Gastrocnemius medialis (tissue), 4 donors: Measurements from ENCODE around the gene PAQR5. TPM values are rescaled to one million over a fixed set of nuclear protein-coding genes. Genes with fewer than 3 reads are reported as not detected.
"Not testable (repeated sequence)": the region's sequence is repeated elsewhere in the genome, so short reads cannot be mapped to it uniquely, and the experiment has no call there.

Experiments
- ATAC-seq, 2 donors: fragments of 150-250 bp; one replicate each; pipeline ENCODE4 v1.9.1; 2016
- DNase-seq, 2 donors: peaks; one replicate each; pipeline ENCODE4 v3.0.0-alpha.2; 2019
- H3K27ac ChIP-seq, 4 donors: fragments of 200-600 bp; sonication (generic); 1 replicate in 1 of 4; 2 replicates in 3 of 4; pipeline ENCODE4 v1.5.1; 2016 to 2018; ENCODE audit warnings: mild to moderate bottlenecking in 2 of 4, moderate library complexity in 1 of 4
- H3K27me3 ChIP-seq, 3 donors: fragments of 200-600 bp; sonication (generic) in 2 of 3; 1 replicate in 1 of 3; 2 replicates in 2 of 3; pipeline versions ENCODE4 v1.5.1 to v1.6.0; 2016 to 2019; ENCODE audit warnings: mild to moderate bottlenecking in 1 of 3, moderate library complexity in 1 of 3
- H3K36me3 ChIP-seq, 2 donors: fragments of 200-600 bp; sonication (generic) in 1 of 2; one replicate each; pipeline ENCODE4 v1.5.1; 2017 to 2018
- H3K4me1 ChIP-seq, 2 donors: fragments of 200-600 bp; sonication (generic) in 1 of 2; one replicate each; pipeline ENCODE4 v1.5.1; 2016 to 2017; ENCODE audit warnings: mild to moderate bottlenecking in 2 of 2
- H3K4me3 ChIP-seq, 4 donors: fragments of 200-600 bp; sonication (generic) in 3 of 4; 1 replicate in 1 of 4; 2 replicates in 3 of 4; pipeline ENCODE4 v1.5.1; 2016 to 2019; ENCODE audit warnings: mild to moderate bottlenecking in 2 of 4
- H3K9me3 ChIP-seq, 3 donors: fragments of 200-600 bp; sonication (generic) in 2 of 3; 1 replicate in 1 of 3; 2 replicates in 2 of 3; pipeline ENCODE4 v1.5.1; 2016 to 2019
- POLR2A ChIP-seq, 2 donors: fragments of 450-650 bp; IDR thresholded peaks; one replicate each; pipeline ENCODE4 v1.6.1; 2017; ENCODE audit warnings: antibody characterized with exemption in 2 of 2, mild to moderate bottlenecking in 2 of 2, moderate library complexity in 2 of 2
- in situ Hi-C, 4 donors: fragments of 200-750 bp; cut with MboI; loops; one replicate each; pipeline versions ENCODE4 v1.15.0 to v1.8.0; 2017; ENCODE audit warnings: low sequenced_read_pairs in 4 of 4
- intact Hi-C: fragments of 100-400 bp; cut with DNase I; formaldehyde crosslinking; loops from one replicate; pipeline ENCODE4 v1.15.1; 2023; ENCODE audit warnings: low total_unique reads
- total RNA-seq, 4 donors: library from RNA; depleted of rRNA; stranded (reverse); fragments of >200 nt; gene quantifications; one replicate each; pipeline versions ENCODE4 v1.1.0 to v1.2.3, GENCODE V29; 2016
- TF ChIP-seq, protein P1 (sequence below), 5 experiments: fragments of 450-650 bp in 3 of 5; fragments of 200-600 bp in 2 of 5; sonication (generic) in 2 of 5; IDR thresholded peaks in 4 of 5; conservative IDR thresholded peaks in 1 of 5; 1 replicate in 4 of 5; 2 replicates in 1 of 5; pipeline ENCODE4 v1.5.1; 2016 to 2019; ENCODE audit warnings: antibody characterized with exemption in 5 of 5, mild to moderate bottlenecking in 3 of 5, moderate library complexity in 3 of 5

Gene PAQR5
- total RNA-seq, 4 donors from 2014 or later: 0.07 to 0.10 (median 0.10) TPM; not detected in 1

DNA sequence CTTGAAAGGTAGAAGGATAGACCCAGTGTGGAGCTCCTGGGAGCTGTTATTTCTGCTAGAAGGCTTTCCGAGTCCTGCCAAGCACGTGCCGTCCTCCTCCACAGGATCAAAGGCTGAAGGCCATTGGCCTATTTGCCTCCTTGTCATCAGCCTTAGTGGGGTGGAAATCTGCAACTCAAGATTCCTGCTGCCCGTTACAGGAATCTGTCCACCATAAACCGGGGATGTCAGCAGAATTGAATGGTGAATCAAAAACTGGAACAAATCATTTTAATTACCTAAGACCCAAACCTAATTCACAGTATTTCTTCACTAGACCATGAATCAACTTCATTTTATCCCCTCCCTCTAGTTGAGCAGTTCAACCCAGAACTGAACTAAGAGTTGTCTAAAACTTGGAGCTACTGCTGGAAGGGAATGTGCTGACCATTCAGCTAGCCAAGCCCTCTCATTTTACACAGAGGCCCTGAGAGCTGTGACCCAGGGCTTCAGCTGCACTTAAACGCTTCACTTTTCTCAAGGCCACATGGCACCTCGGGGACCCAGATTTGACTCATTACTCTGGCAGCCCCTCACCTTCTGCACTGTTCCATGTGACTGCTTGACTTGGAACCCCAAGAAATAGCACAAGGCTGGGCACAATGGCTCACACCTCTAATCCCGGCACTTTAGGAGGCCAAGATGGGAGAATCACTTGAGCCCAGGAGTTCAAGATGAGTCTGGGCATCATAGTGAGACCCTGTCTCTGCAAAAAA, 78.7 kb downstream of the PAQR5 start:
- Histone ChIP-seq H3K9me3 (no peaks in the 10 kb centered on the region), H3K36me3 (no peaks in the 10 kb centered on the region), H3K27ac (no peak overlapping the region), H3K4me1 (no peaks in the 10 kb centered on the region), H3K4me3 (no peak overlapping the region), H3K27me3 (no peaks in the 10 kb centered on the region)
- intact Hi-C loops (no loop called here), in situ Hi-C loops (no loop called here)
- ATAC-seq (no peak), DNase-seq (no peak)
- TF ChIP-seq POLR2A (IDR thresholded peaks at IDR 0.05): no peak
- TF ChIP-seq, protein P1, sequence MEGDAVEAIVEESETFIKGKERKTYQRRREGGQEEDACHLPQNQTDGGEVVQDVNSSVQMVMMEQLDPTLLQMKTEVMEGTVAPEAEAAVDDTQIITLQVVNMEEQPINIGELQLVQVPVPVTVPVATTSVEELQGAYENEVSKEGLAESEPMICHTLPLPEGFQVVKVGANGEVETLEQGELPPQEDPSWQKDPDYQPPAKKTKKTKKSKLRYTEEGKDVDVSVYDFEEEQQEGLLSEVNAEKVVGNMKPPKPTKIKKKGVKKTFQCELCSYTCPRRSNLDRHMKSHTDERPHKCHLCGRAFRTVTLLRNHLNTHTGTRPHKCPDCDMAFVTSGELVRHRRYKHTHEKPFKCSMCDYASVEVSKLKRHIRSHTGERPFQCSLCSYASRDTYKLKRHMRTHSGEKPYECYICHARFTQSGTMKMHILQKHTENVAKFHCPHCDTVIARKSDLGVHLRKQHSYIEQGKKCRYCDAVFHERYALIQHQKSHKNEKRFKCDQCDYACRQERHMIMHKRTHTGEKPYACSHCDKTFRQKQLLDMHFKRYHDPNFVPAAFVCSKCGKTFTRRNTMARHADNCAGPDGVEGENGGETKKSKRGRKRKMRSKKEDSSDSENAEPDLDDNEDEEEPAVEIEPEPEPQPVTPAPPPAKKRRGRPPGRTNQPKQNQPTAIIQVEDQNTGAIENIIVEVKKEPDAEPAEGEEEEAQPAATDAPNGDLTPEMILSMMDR (IDR thresholded peaks at IDR 0.05 in 4 of 5, conservative IDR thresholded peaks at IDR 0.05 in 1 of 5): no peak

DNA sequence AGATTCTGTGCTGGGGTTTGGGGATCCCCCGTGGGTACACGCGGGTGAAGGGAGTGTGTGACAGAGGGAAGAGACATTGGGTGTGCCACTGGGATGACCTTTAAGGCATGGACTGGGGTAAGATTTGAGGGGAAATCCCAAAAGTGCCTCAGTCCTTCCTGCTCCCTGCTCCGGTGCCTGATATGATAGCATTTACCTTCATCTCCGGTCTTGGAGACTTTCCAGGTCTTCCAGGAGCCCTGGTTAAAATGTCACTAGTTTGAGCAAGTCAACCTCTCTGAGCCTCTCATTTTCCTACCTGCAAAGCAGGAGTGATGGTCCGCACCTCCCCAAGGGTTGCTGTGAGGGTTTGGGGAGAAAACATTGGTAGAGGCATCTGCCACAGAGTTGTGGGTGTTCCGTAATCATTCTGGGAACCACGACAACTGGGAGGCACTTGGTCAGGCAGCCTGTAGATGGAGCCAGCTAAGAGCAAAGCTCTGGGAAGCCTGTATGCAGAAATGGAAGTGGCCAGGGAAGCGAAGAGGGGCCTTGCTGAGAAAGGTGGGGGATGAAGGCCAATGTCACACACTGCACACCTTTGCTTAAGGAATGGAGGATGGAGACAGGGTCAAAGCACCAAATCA, 81.5 kb downstream of the PAQR5 start:
- in situ Hi-C loops (no loop called here), intact Hi-C loops (no loop called here)
- Histone ChIP-seq H3K4me3 (no peak overlapping the region), H3K27me3 (no peaks in the 10 kb centered on the region), H3K4me1 (no peaks in the 10 kb centered on the region), H3K27ac (no peak overlapping the region), H3K36me3 (no peaks in the 10 kb centered on the region), H3K9me3 (no peaks in the 10 kb centered on the region)
- TF ChIP-seq POLR2A (IDR thresholded peaks at IDR 0.05): no peak
- TF ChIP-seq, protein P1 (IDR thresholded peaks at IDR 0.05 in 4 of 5, conservative IDR thresholded peaks at IDR 0.05 in 1 of 5): no peak
- ATAC-seq: no peak
- DNase-seq: no peak

DNA sequence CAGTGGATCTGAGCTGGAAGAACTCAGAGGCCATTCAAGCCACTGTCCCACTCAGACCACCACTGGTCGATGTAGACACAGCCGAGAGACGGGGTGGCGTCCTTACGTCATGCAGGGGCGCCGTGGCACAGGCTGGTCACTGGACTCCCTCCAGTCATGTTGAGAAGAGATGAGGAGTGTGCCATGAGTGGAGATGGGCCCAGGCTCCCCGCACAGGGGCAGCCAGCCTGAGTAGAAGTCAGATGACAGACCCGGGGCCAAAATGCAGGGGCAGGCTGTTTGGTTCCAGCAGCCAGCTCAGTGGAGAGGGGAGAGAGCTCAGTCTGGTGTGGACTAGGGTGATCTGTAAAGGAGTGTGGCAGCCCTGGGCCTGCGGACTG, 82.0 kb downstream of the PAQR5 start:
- in situ Hi-C loops: no loop called here
- Histone ChIP-seq H3K27me3 (no peaks in the 10 kb centered on the region), H3K9me3 (no peaks in the 10 kb centered on the region), H3K36me3 (no peaks in the 10 kb centered on the region), H3K4me1 (no peaks in the 10 kb centered on the region), H3K4me3 (no peak overlapping the region), H3K27ac (no peak overlapping the region)
- intact Hi-C loops: no loop called here
- no peak for ATAC-seq
- DNase-seq: no peak
- TF ChIP-seq POLR2A (IDR thresholded peaks at IDR 0.05): no peak
- TF ChIP-seq, protein P1 (IDR thresholded peaks at IDR 0.05 in 4 of 5, conservative IDR thresholded peaks at IDR 0.05 in 1 of 5): no peak

DNA sequence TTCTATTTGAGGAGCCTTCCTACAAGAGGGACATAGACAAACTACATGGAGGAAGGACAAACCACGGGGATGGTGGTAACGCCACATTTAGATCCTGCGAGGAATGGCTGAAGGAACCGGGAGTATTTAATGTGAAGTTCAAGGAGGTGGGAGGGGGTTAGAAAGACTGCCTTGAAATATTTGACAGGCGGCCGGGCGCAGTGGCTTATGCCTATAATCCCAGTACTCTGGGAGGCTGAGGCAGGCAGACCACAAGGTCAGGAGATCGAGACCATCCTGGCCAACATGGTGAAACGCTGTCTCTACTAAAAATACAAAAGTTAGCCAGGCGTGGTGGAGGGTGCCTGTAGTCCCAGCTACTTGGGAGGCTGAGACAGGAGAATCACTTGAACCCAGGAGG, 83.5 kb downstream of the PAQR5 start:
- H3K27me3 ChIP-seq, in situ Hi-C loops, DNase-seq, H3K36me3 ChIP-seq, H3K27ac ChIP-seq, H3K9me3 ChIP-seq, H3K4me1 ChIP-seq, intact Hi-C loops, ATAC-seq, H3K4me3 ChIP-seq: not testable (repeated sequence)

DNA sequence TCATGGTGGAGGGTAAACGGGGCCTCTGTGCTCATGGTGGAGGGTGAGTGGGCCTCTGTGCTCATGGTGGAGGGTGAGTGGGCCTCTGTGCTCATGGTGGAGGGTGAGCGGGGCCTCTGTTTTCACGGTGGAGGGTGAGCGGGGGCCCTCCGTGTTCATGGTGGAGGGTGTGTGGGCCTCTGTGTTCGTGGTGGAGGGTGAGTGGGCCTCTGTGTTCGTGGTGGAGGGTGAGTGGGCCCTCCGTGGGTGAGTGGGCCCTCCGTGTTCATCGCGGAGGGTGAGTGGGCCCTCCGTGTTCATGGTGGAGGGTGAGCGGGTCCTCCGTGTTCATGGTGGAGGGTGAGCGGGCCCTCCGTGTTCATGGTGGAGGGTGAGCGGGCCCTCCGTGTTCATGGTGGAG, 85.4 kb downstream of the PAQR5 start:
- H3K4me3 ChIP-seq, H3K27ac ChIP-seq, ATAC-seq, DNase-seq, intact Hi-C loops, in situ Hi-C loops, H3K9me3 ChIP-seq, H3K4me1 ChIP-seq, H3K27me3 ChIP-seq, H3K36me3 ChIP-seq: not testable (repeated sequence)
